HepG2 (cell line): ENCODE data around the gene JAKMIP2. TPM values are rescaled to one million over a fixed set of nuclear protein-coding genes. Genes with fewer than 3 reads are reported as not detected.

Source experiments
- ATAC-seq: fragments of 200-7000 bp; cut with Tn5 transposase; 3 replicates; pipeline ENCODE4 v1.9.1; 2020; ENCODE audit warnings: mild to moderate bottlenecking, moderate library complexity
- BruUV-seq: library from RNA; stranded (reverse); fragments of 400-500 nt; replicated peaks from 2 replicates; lab custom pipeline; 2021; lab: Mats Ljungman, UMichigan
- CTCF ChIA-PET: fragments of 300-600 bp; formaldehyde crosslinking; extraction: SDS; loops from one replicate; lab custom pipeline; 2021; ENCODE audit warnings: low total read pairs, inconsistent platforms, low intra/inter-chr PET ratio; lab: Yijun Ruan, JAX
- POLR2A ChIA-PET: fragments of 350-600 bp; sonication (Branson Sonifier 250); formaldehyde crosslinking; loops from one replicate; lab custom pipeline; 2020; ENCODE audit warnings: antibody characterized with exemption, inconsistent platforms; lab: Yijun Ruan, JAX
- DNase-seq: peaks from one replicate; pipeline ENCODE4 v3.0.0-alpha.2; 2015; ENCODE audit warnings: low spot score
- FAIRE-seq: peaks from 3 replicates; lab custom pipeline; 2011; peaks lifted over from hg19 to GRCh38; lab: Jason Lieb, UNC
- H2AFZ ChIP-seq: one replicate; pipeline ENCODE4 v1.6.1; 2011; ENCODE audit warnings: low read length, inconsistent platforms
- H3K27ac ChIP-seq: fragments of 300-600 bp; 3 replicates; pipeline ENCODE4 v1.8.0; 2011; ENCODE audit warnings: mixed run types, mild to moderate bottlenecking, mixed read lengths, low read length, inconsistent platforms; ENCODE audit not compliant: insufficient read depth; ENCODE audit errors: extremely low read length
- H3K27me3 ChIP-seq, 2 experiments: fragments of 200-600 bp in 1 of 2; 2 replicates in 1 of 2; 3 replicates in 1 of 2; pipeline versions ENCODE4 v1.6.0 to v1.8.0; 2011; ENCODE audit warnings: low read length in 2 of 2, mild to moderate bottlenecking in 2 of 2, moderate library complexity in 2 of 2, inconsistent platforms in 1 of 2; ENCODE audit not compliant: insufficient read depth in 2 of 2, control insufficient read depth in 1 of 2
- H3K36me3 ChIP-seq, 2 experiments: fragments of 200-600 bp in 1 of 2; replicated peaks in 1 of 2; 2 replicates in 1 of 2; 3 replicates in 1 of 2; pipeline versions ENCODE4 v1.5.1 to v1.8.0; 2011; ENCODE audit warnings: low read length in 2 of 2, inconsistent platforms in 1 of 2; ENCODE audit not compliant: insufficient read depth in 2 of 2, control insufficient read depth in 1 of 2
- H3K4me1 ChIP-seq: 2 replicates; pipeline ENCODE4 v1.5.1; 2012; ENCODE audit warnings: low read length, inconsistent platforms; ENCODE audit not compliant: insufficient read depth
- H3K4me2 ChIP-seq: 2 replicates; pipeline ENCODE4 v1.6.0; 2011; ENCODE audit warnings: low read depth, low read length, inconsistent platforms
- H3K4me3 ChIP-seq, 3 experiments: fragments of 200-600 bp in 1 of 3; sonication (generic), shearing (Covaris generic) in 1 of 3; replicated peaks in 1 of 3; 2 replicates each; pipeline ENCODE4 v1.5.1; 2011 to 2016; ENCODE audit warnings: low read length in 3 of 3, inconsistent platforms in 2 of 3, low read depth in 2 of 3, mild to moderate bottlenecking in 2 of 3, control low read depth in 1 of 3, mixed read lengths in 1 of 3; ENCODE audit not compliant: insufficient read depth in 1 of 3
- H3K79me2 ChIP-seq: one replicate; pipeline ENCODE4 v1.6.1; 2011; ENCODE audit warnings: low read length, inconsistent platforms; ENCODE audit not compliant: insufficient read depth
- H3K9ac ChIP-seq: 2 replicates; pipeline ENCODE4 v1.6.0; 2011; ENCODE audit warnings: mild to moderate bottlenecking, low read depth, low read length, inconsistent platforms; ENCODE audit not compliant: insufficient read depth
- H3K9me3 ChIP-seq: 2 replicates; pipeline ENCODE4 v1.5.1; 2012; ENCODE audit warnings: mild to moderate bottlenecking, low read length
- H4K20me1 ChIP-seq: 2 replicates; pipeline ENCODE4 v1.6.0; 2011; ENCODE audit warnings: inconsistent platforms, mild to moderate bottlenecking, low read length, moderate library complexity; ENCODE audit not compliant: insufficient read depth
- E2F5 ChIP-seq: sonication (generic); formaldehyde crosslinking; conservative IDR thresholded peaks from 2 replicates; pipeline ENCODE4 v1.4.0; 2020; ENCODE audit warnings: missing genetic modification reagents
- FOXO1 ChIP-seq: sonication (generic); formaldehyde crosslinking; IDR thresholded peaks from 2 replicates; pipeline ENCODE4 v1.4.0; 2020; ENCODE audit warnings: missing genetic modification reagents
- KLF6 ChIP-seq: IDR thresholded peaks from 2 replicates; pipeline ENCODE4 v1.8.0; 2016; ENCODE audit warnings: missing biosample characterization, missing genetic modification reagents
- KMT2A ChIP-seq: sonication (generic); formaldehyde crosslinking; IDR thresholded peaks from 2 replicates; pipeline ENCODE4 v1.4.0; 2020; ENCODE audit warnings: missing genetic modification reagents
- NBN ChIP-seq: fragments of 450-650 bp; conservative IDR thresholded peaks from 2 replicates; pipeline ENCODE4 v1.6.1; 2017
- NFAT5 ChIP-seq: sonication (generic); formaldehyde crosslinking; IDR thresholded peaks from 2 replicates; pipeline ENCODE4 v1.4.0; 2020; ENCODE audit warnings: missing genetic modification reagents
- NFIC ChIP-seq: IDR thresholded peaks from 2 replicates; pipeline ENCODE4 v1.6.1; 2012; ENCODE audit warnings: mild to moderate bottlenecking, low read length, inconsistent platforms
- REPIN1 ChIP-seq: sonication (generic); formaldehyde crosslinking; IDR thresholded peaks from 2 replicates; pipeline ENCODE4 v1.8.0; 2022; ENCODE audit warnings: missing genetic modification reagents, low read depth, mild to moderate bottlenecking, borderline replicate concordance
- SOX5 ChIP-seq: IDR thresholded peaks from 2 replicates; pipeline ENCODE4 v1.6.1; 2016; ENCODE audit warnings: borderline replicate concordance
- TRIM22 ChIP-seq: fragments of 450-650 bp; IDR thresholded peaks from 2 replicates; pipeline ENCODE4 v1.6.1; 2017
- U2AF2 ChIP-seq: fragments of 200-400 bp; formaldehyde crosslinking; IDR thresholded peaks from 2 replicates; pipeline ENCODE4 v1.6.1; 2017; ENCODE audit warnings: low read depth, mild to moderate bottlenecking, low read length
- ZNF224 ChIP-seq: sonication (generic); formaldehyde crosslinking; IDR thresholded peaks from 2 replicates; pipeline ENCODE4 v1.5.0; 2020; ENCODE audit warnings: mild to moderate bottlenecking, missing genetic modification reagents
- ZNF776 ChIP-seq: sonication (generic); formaldehyde crosslinking; IDR thresholded peaks from 2 replicates; pipeline ENCODE4 v1.4.0; 2020; ENCODE audit warnings: mild to moderate bottlenecking, missing genetic modification reagents
- WGBS: methylation state at CpG from one replicate; pipeline ENCODE4 v1.1.6; 2017; ENCODE audit warnings: low lambda C conversion rate; 5-methylcytosine and 5-hydroxymethylcytosine counted together
- in situ Hi-C: cut with HindIII; loops from 2 replicates; pipeline ENCODE4 v1.10.0; 2017; ENCODE audit warnings: low pct_unique_long_range_greater_than_20kb; ENCODE audit not compliant: extremely low pct_ligation_motif_present
- intact Hi-C: fragments of 100-400 bp; cut with micrococcal nuclease; formaldehyde crosslinking; loops from one replicate; pipeline ENCODE4 v1.10.0; 2022; ENCODE audit not compliant: unreplicated experiment
- polyA plus RNA-seq, 8 experiments: library from polyadenylated mRNA; depleted of rRNA in 3 of 8; stranded (reverse) in 7 of 8; unstranded in 1 of 8; fragments of >200 nt; fragmentation: Illumina TruSeq in 4 of 8; extraction: Trizol in 4 of 8; gene quantifications; 2 replicates each; pipeline versions ENCODE4 v1.2.1 to v1.2.3, GENCODE V29; 2011 to 2016; ENCODE audit warnings: low read depth in 4 of 8, missing spikeins in 1 of 8, mixed read lengths in 1 of 8; ENCODE audit not compliant: insufficient read depth in 1 of 8
- total RNA-seq, 5 experiments: library from RNA; depleted of rRNA; stranded (reverse); fragments of >200 nt; fragmentation: Illumina TruSeq; extraction: Trizol; gene quantifications; 2 replicates each; pipeline ENCODE4 v1.2.3, GENCODE V29; 2016; ENCODE audit warnings: low read depth in 1 of 5

The JAKMIP2 gene
- total and polyA plus RNA-seq, 2 of the 13 experiments (the other 11 are each of a cell fraction or from before 2014, with no cell fraction given): 0.04 to 2.1 TPM

GRCh38 chr5:147796556-147797308, 14.2 kb upstream of the JAKMIP2 start:
- no peaks in the 10 kb centered on the region for H3K36me3 ChIP-seq
- H3K9me3 ChIP-seq: no peaks in the 10 kb centered on the region
- H3K4me1 ChIP-seq: no peaks in the 10 kb centered on the region
- intact Hi-C loops (no loop called here), in situ Hi-C loops (no loop called here)
- no TSS peak for BruUV-seq
- 36% methylated on average over 6 of the region's 6 CpGs for WGBS
- DNase-seq (no peak), FAIRE-seq (no peak), ATAC-seq (no peak)
- no peak overlapping the region for H2AFZ ChIP-seq
- CTCF ChIA-PET: no interaction called here
- POLR2A ChIA-PET: no interaction called here
- H4K20me1 ChIP-seq: no peaks in the 10 kb centered on the region
- H3K9ac ChIP-seq: no peak overlapping the region
- no peaks in the 10 kb centered on the region for H3K79me2 ChIP-seq
- no peaks in the 10 kb centered on the region for H3K27me3 ChIP-seq
- no peak overlapping the region for H3K4me3 ChIP-seq
- no peak overlapping the region for H3K27ac ChIP-seq
- no peak for TF ChIP-seq ZNF776 (CRISPR knock-in tag)
- no peak for TF ChIP-seq ZNF224
- no peak for TF ChIP-seq KLF6 (CRISPR knock-in tag)
- no peak for TF ChIP-seq FOXO1 (CRISPR knock-in tag)
- no peak for TF ChIP-seq REPIN1
- TF ChIP-seq KMT2A (CRISPR knock-in tag): no peak
- H3K4me2 ChIP-seq: no peak overlapping the region

- Histone ChIP-seq H3K27me3 (no peaks in the 10 kb centered on the region), H2AFZ (no peak overlapping the region), H3K4me3 (no peak overlapping the region), H3K4me2 (no peak overlapping the region), H4K20me1 (no peaks in the 10 kb centered on the region), H3K4me1 (no peaks in the 10 kb centered on the region), H3K36me3 (no peaks in the 10 kb centered on the region), H3K9me3 (no peaks in the 10 kb centered on the region), H3K79me2 (no peaks in the 10 kb centered on the region), H3K27ac (no peak overlapping the region), H3K9ac (no peak overlapping the region)
- ATAC-seq (no peak), DNase-seq (no peak), FAIRE-seq (no peak)
- ChIA-PET POLR2A (no interaction called here), CTCF (no interaction called here)
- 71% methylated on average over 6 of the region's 6 CpGs for WGBS
- BruUV-seq: no TSS peak
- in situ Hi-C loops (no loop called here), intact Hi-C loops (no loop called here)
- TF ChIP-seq NBN (no peak), U2AF2 (no peak), NFAT5 (no peak), SOX5 (CRISPR knock-in tag) (no peak), TRIM22 (no peak), E2F5 (CRISPR knock-in tag) (no peak), NFIC (no peak)
These were observed 8.7 kb upstream of the JAKMIP2 start for GRCh38 chr5:147791181-147791580.
